ENCODE data around the gene HIPK2. TPM values are rescaled to one million over a fixed set of nuclear protein-coding genes. Genes with fewer than 3 reads are reported as not detected.
"Not testable (repeated sequence)": the region's sequence is repeated elsewhere in the genome, so short reads cannot be mapped to it uniquely, and the experiment has no call there.

HIPK2 gene
- total RNA-seq, 1 experiment from 2014 or later = 33.4 TPM

- no peak for DNase-seq
- no peak for TF ChIP-seq CTCF (IDR thresholded peaks at IDR 0.05; ENCODE audit: unreplicated experiment)
- intact Hi-C loops (cut with micrococcal nuclease; ENCODE audit: unreplicated experiment) = no loop called here
- H3K27ac Mint-ChIP-seq (ENCODE audit: unreplicated experiment) = no peak overlapping the region
- H3K9me3 Mint-ChIP-seq (ENCODE audit: low read depth, unreplicated experiment) = no peaks in the 10 kb centered on the region
- H3K4me1 Mint-ChIP-seq (ENCODE audit: low read depth, unreplicated experiment) = no peaks in the 10 kb centered on the region
- H3K36me3 Mint-ChIP-seq (ENCODE audit: insufficient read depth, unreplicated experiment) = peaks cover 12% of the 10 kb centered on the region
- CTCF ChIA-PET = interaction anchor here (0.5 to 0.6 kb wide), 2 partner anchors 376 to 392 kb away, joined by 4 to 7 read pairs; no protein-coding TSS in a partner anchor
- no TSS peak for BruUV-seq (replicated peaks)
- no peaks in the 10 kb centered on the region for H3K27me3 Mint-ChIP-seq (ENCODE audit: unreplicated experiment)
- no peak overlapping the region for H3K4me3 Mint-ChIP-seq (ENCODE audit: low read depth, unreplicated experiment)
These were observed 160.7 kb downstream of the HIPK2 start for GRCh38 chr7:139617074-139617473.

- Mint-ChIP-seq H3K9me3 (ENCODE audit: low read depth, unreplicated experiment) (no peaks in the 10 kb centered on the region), H3K4me3 (ENCODE audit: low read depth, unreplicated experiment) (no peak overlapping the region), H3K27me3 (ENCODE audit: unreplicated experiment) (no peaks in the 10 kb centered on the region), H3K4me1 (ENCODE audit: low read depth, unreplicated experiment) (no peaks in the 10 kb centered on the region), H3K36me3 (ENCODE audit: insufficient read depth, unreplicated experiment) (peaks cover 12% of the 10 kb centered on the region), H3K27ac (ENCODE audit: unreplicated experiment) (no peak overlapping the region)
- no peak for DNase-seq
- intact Hi-C loops (cut with micrococcal nuclease; ENCODE audit: unreplicated experiment) = no loop called here
- no TSS peak for BruUV-seq (replicated peaks)
- CTCF ChIA-PET = no interaction called here
- TF ChIP-seq CTCF (IDR thresholded peaks at IDR 0.05; ENCODE audit: unreplicated experiment) = no peak
These were observed 162.9 kb downstream of the HIPK2 start for GRCh38 chr7:139614886-139615285.

GRCh38 chr7:139613971-139614411, 163.8 kb downstream of the HIPK2 start:
- H3K36me3 Mint-ChIP-seq (ENCODE audit: insufficient read depth, unreplicated experiment) = peaks cover 12% of the 10 kb centered on the region
- CTCF ChIA-PET = no interaction called here
- H3K4me3 Mint-ChIP-seq (ENCODE audit: low read depth, unreplicated experiment) = no peak overlapping the region
- H3K27ac Mint-ChIP-seq (ENCODE audit: unreplicated experiment) = no peak overlapping the region
- intact Hi-C loops (cut with micrococcal nuclease; ENCODE audit: unreplicated experiment) = no loop called here
- DNase-seq = no peak
- H3K9me3 Mint-ChIP-seq (ENCODE audit: low read depth, unreplicated experiment) = no peaks in the 10 kb centered on the region
- H3K4me1 Mint-ChIP-seq (ENCODE audit: low read depth, unreplicated experiment) = no peaks in the 10 kb centered on the region
- no peaks in the 10 kb centered on the region for H3K27me3 Mint-ChIP-seq (ENCODE audit: unreplicated experiment)
- no peak for TF ChIP-seq CTCF (IDR thresholded peaks at IDR 0.05; ENCODE audit: unreplicated experiment)
- BruUV-seq (replicated peaks) = no TSS peak

- DNase-seq; CTCF ChIA-PET; H3K4me1 Mint-ChIP-seq (ENCODE audit: low read depth, unreplicated experiment); intact Hi-C loops (cut with micrococcal nuclease; ENCODE audit: unreplicated experiment); H3K27ac Mint-ChIP-seq (ENCODE audit: unreplicated experiment); H3K4me3 Mint-ChIP-seq (ENCODE audit: low read depth, unreplicated experiment); H3K9me3 Mint-ChIP-seq (ENCODE audit: low read depth, unreplicated experiment); BruUV-seq (replicated peaks); H3K27me3 Mint-ChIP-seq (ENCODE audit: unreplicated experiment): not testable (repeated sequence)
- H3K36me3 Mint-ChIP-seq (ENCODE audit: insufficient read depth, unreplicated experiment) = peaks cover 15% of the 10 kb centered on the region
These were observed 166.2 kb downstream of the HIPK2 start for GRCh38 chr7:139611556-139611955.

- BruUV-seq (replicated peaks) = no TSS peak
- no peak for TF ChIP-seq CTCF (IDR thresholded peaks at IDR 0.05; ENCODE audit: unreplicated experiment)
- no peak for DNase-seq
- Mint-ChIP-seq H3K27me3 (ENCODE audit: unreplicated experiment) (no peaks in the 10 kb centered on the region), H3K4me1 (ENCODE audit: low read depth, unreplicated experiment) (no peaks in the 10 kb centered on the region), H3K36me3 (ENCODE audit: insufficient read depth, unreplicated experiment) (peaks cover 15% of the 10 kb centered on the region), H3K4me3 (ENCODE audit: low read depth, unreplicated experiment) (no peak overlapping the region), H3K9me3 (ENCODE audit: low read depth, unreplicated experiment) (no peaks in the 10 kb centered on the region), H3K27ac (ENCODE audit: unreplicated experiment) (no peak overlapping the region)
- intact Hi-C loops (cut with micrococcal nuclease; ENCODE audit: unreplicated experiment) = no loop called here
- CTCF ChIA-PET = no interaction called here
These were observed 167.2 kb downstream of the HIPK2 start for GRCh38 chr7:139610595-139610994.

All from Calu3 (cell line).